Measurements from ENCODE around the gene ULBP2. TPM values are rescaled to one million over a fixed set of nuclear protein-coding genes. Genes with fewer than 3 reads are reported as not detected.

Gene ULBP2
- total and polyA plus RNA-seq, 2 of the 8 experiments (the other 6 are each of a cell fraction or from before 2014, with no cell fraction given) = 0.05 TPM; not detected in 1

GRCh38 chr6:149942461-149942829 lies 631 bp downstream of the ULBP2 start:
- H4K20me1 ChIP-seq (replicated peaks in 1 of 2; ENCODE audit: control insufficient read depth in 1 of 2, insufficient read depth in 2 of 2, low read length in 2 of 2) = peaks cover 6 to 9% of the 10 kb centered on the region in 2 experiments
- H2BK20ac ChIP-seq (ENCODE audit: low read length) = no peak overlapping the region
- 10% methylated on average over 12 of the region's 13 CpGs; no CpG with 5 or more reads in 1 of the 2 experiments for WGBS, 2 experiments (ENCODE audit: extremely low coverage in 1 of 2, insufficient coverage in 1 of 2, insufficient read length in 1 of 2, insufficient replicate concordance in 2 of 2, low coverage in 1 of 2, low lambda C conversion rate in 2 of 2, missing lambda C conversion rate in 1 of 2)
- CTCF ChIA-PET (ENCODE audit: partially characterized antibody) = interaction anchor here (0.6 to 0.7 kb wide), 3 partner anchors 32 to 577 kb away, joined by 3 read pairs; no protein-coding TSS in a partner anchor
- H2AK5ac ChIP-seq (ENCODE audit: low read depth, low read length) = no peak overlapping the region
- FAIRE-seq = no peak
- peaks cover 13% of the 10 kb centered on the region; the same call in 1 of the 2 replicates for H3K23me2 ChIP-seq (ENCODE audit: low read depth, low read length)
- H3K4me2 ChIP-seq (ENCODE audit: insufficient read depth in 1 of 2, low read depth in 2 of 2, low read length in 2 of 2) = peak overlapping the region; percentile 70 to 93
- H2BK5ac ChIP-seq (ENCODE audit: low read depth, low read length) = no peak overlapping the region
- no peaks in the 10 kb centered on the region for H3K79me2 ChIP-seq (ENCODE audit: control insufficient read depth in 1 of 2, insufficient read depth in 2 of 2, low read length in 2 of 2)
- no peak overlapping the region for H2BK15ac ChIP-seq (ENCODE audit: low read length)
- no peaks in the 10 kb centered on the region for H3K9me3 ChIP-seq (ENCODE audit: insufficient read depth in 2 of 2, low read depth in 1 of 2, low read length in 1 of 2)
- H3K79me1 ChIP-seq (ENCODE audit: low read depth, low read length) = no peaks in the 10 kb centered on the region
- H3K9ac ChIP-seq (replicated peaks in 1 of 4; ENCODE audit: extremely low read depth in 1 of 4, low read depth in 3 of 4, low read length in 3 of 4) = no peak overlapping the region
- peaks cover 53 to 74% (median 65%) of the 10 kb centered on the region in 4 experiments for H3K27me3 ChIP-seq (replicated peaks in 1 of 4; ENCODE audit: control insufficient read depth in 3 of 4, extremely low read depth in 1 of 4, insufficient read depth in 3 of 4, low read length in 3 of 4)
- peaks cover 0 to 6% (median 3%) of the 10 kb centered on the region in 4 experiments; a peak in 5 of 7 replicates for H3K4me1 ChIP-seq (replicated peaks in 1 of 4; ENCODE audit: control insufficient read depth in 3 of 4, insufficient read depth in 4 of 4, low read length in 3 of 4)
- no peak overlapping the region for H4K5ac ChIP-seq (ENCODE audit: insufficient read length, low read depth, low read length)
- no peak overlapping the region for H4K91ac ChIP-seq (replicated peaks; ENCODE audit: insufficient read length, low read length)
- no peak overlapping the region for H4K8ac ChIP-seq (ENCODE audit: extremely low read depth, insufficient read depth, low read length)
- H3K18ac ChIP-seq (ENCODE audit: extremely low read depth, low read length) = no peak overlapping the region; the same call in 1 of the 2 replicates
- no peak for DNase-seq (ENCODE audit: low read depth in 1 of 2, low spot score in 2 of 2)
- no peak overlapping the region for H2BK12ac ChIP-seq (ENCODE audit: low read depth, low read length)
- peak overlapping the region in 1 of 4 experiments; percentile 69; a peak in 3 of 8 replicates for H3K4me3 ChIP-seq (ENCODE audit: extremely low read depth in 1 of 4, insufficient read depth in 2 of 4, low read depth in 3 of 4, low read length in 4 of 4)
- no peak overlapping the region for H3K23ac ChIP-seq (ENCODE audit: insufficient read length)
- H3K56ac ChIP-seq (replicated peaks; ENCODE audit: insufficient read length, low read depth, low read length) = no peak overlapping the region
- no peak overlapping the region for H2BK120ac ChIP-seq (replicated peaks; ENCODE audit: low read depth, low read length)
- no peak overlapping the region for H3K14ac ChIP-seq (ENCODE audit: insufficient read length)
- TF ChIP-seq RFX5 (IDR thresholded peaks at IDR 0.05; ENCODE audit: borderline replicate concordance, low read depth, low read length) (no peak), SUZ12 (IDR thresholded peaks at IDR 0.05; ENCODE audit: low read length) (peak; percentile 7; the same call in 1 of the 2 replicates)
- H3K36me3 ChIP-seq (ENCODE audit: control insufficient read depth in 2 of 4, insufficient read depth in 4 of 4, low read length in 3 of 4) = peaks cover 0 to 4% (median 0%) of the 10 kb centered on the region in 4 experiments; a peak in 1 of 8 replicates
- no peak overlapping the region for H3K27ac ChIP-seq (ENCODE audit: low read depth, low read length)
- no peak overlapping the region for H3K4ac ChIP-seq (replicated peaks; ENCODE audit: insufficient read length, low read depth, low read length)
- POLR2A ChIA-PET (ENCODE audit: partially characterized antibody) = no interaction called here
- no peak overlapping the region for H2AFZ ChIP-seq (ENCODE audit: low read length)

All from H1 (cell line).